H54 (cell line): ENCODE results near the gene RNF167.

Source experiments
- DNase-seq: peaks from one replicate; pipeline ENCODE4 v3.0.0; 2011; ENCODE audit warnings: low spot score, mixed read lengths; ENCODE audit not compliant: insufficient read length
- FAIRE-seq: peaks from 3 replicates; lab custom pipeline; 2011; peaks lifted over from hg19 to GRCh38; lab: Jason Lieb, UNC
- POLR2A ChIP-seq: IDR thresholded peaks from 2 replicates; pipeline ENCODE4 v1.6.1; 2011; ENCODE audit warnings: low read depth, mild to moderate bottlenecking, low read length

RNF167 gene

GRCh38 chr17:4967539-4968485, 27.7 kb downstream of the RNF167 start, which contains the start of gene SPAG7:
Gene SPAG7, minus strand, starts transcription at chr17:4967817. Its CDS starts 13 bp downstream, at chr17:4967804.
- no peak for FAIRE-seq
- DNase-seq, result peak; percentile 82
- peak; percentile 40; the same call in 1 of the 2 replicates for TF ChIP-seq POLR2A

GRCh38 chr17:4968486-4969046, 28.5 kb downstream of the RNF167 start:
- FAIRE-seq (no peak), DNase-seq (no peak)

DNA sequence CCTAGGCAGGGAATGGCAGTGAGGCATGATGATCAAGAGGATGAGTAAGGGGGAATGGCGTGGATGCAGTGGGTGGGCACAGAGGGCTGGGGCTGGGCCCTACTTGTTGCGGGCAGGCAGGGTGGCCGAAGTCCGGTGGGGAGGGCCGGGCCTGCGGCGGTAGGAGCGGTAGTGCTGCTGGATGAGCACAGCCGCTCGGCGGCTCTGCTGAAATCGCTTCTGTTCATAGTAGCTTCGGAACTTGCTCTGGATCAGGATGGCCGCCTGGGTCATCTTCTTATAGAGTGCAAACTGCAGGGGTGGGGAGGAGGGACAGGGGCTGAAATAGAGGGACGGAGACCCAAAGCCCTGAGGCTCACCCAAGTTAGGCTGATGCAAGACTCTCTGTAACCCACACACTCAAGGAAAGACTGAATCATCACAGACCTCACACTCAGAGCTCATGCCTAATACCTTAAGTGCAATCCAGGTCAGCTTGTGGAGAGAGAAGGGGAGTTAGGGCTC, 29.0 kb downstream of the RNF167 start:
- FAIRE-seq, result no peak
- TF ChIP-seq POLR2A, result no peak
- no peak for DNase-seq

More at GRCh38 chr17:4968486-4969046, 28.5 kb downstream of the RNF167 start:
- no peak for TF ChIP-seq POLR2A

- no peak for FAIRE-seq
- DNase-seq, result no peak
- no peak for TF ChIP-seq POLR2A
Measured at GRCh38 chr17:4969551-4970173, 29.6 kb downstream of the RNF167 start.

DNA sequence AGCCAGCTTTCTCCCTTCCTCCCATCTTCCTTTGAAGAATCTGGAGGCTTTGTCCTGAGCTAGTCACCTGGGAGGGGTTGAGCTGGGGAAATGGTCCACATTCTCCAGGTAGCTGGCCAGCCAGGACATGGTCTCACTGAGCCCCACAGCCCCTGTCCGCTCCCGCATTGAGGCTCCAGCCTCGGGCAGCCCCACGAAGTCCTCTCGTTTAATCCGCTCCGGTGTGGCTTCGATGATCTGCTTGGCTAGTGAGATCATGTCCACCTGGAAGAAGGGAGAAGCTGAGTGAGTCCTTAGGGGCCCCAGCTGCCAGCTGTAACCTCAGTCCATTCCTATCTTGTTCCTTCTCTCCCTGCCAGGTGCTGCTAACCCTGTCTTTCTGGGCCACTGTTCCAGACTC, 30.2 kb downstream of the RNF167 start:
- DNase-seq (no peak), FAIRE-seq (no peak)
- no peak for TF ChIP-seq POLR2A

DNA sequence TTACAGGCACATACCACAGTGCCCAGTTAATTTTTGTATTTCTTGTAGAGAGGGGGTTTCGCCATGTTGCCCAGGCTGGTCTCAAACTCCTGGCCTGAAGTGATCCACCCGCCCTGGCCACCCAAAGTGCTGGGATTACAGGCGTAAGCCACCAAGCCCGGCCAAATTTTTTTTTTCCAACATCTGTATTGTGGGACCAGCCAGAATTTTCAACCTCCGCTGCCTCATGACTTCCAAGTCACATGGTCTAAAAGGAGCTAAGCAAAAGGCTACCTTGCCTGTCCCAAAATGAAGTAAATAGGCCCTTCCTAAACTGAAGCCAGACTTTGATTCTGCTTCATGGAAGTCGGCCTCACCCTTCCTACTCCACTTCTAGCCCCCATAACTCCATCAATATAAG, 31.8 kb downstream of the RNF167 start:
- no peak for DNase-seq
- no peak for FAIRE-seq
- no peak for TF ChIP-seq POLR2A

DNA sequence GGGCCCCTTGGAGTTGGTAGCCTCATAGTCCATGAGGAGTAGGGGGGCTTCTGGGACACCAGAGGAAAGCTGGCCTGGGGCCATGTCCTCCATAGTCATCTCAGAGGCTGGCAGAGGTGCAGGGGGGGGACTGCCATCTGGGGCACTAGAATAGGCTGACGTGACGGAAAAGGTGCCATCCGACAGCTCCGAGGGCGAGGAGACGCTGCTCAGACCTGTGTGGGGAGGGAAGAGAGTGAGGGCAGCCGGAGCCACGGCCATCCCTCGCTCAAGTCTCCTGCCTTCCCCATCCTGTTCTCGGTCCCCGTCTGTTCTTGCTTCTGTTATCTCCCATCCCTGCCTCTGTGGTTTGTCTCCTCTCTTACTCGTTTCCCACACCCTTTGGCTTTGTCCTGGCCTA, 32.3 kb downstream of the RNF167 start:
- TF ChIP-seq POLR2A, result no peak
- FAIRE-seq, result no peak
- no peak for DNase-seq

DNA sequence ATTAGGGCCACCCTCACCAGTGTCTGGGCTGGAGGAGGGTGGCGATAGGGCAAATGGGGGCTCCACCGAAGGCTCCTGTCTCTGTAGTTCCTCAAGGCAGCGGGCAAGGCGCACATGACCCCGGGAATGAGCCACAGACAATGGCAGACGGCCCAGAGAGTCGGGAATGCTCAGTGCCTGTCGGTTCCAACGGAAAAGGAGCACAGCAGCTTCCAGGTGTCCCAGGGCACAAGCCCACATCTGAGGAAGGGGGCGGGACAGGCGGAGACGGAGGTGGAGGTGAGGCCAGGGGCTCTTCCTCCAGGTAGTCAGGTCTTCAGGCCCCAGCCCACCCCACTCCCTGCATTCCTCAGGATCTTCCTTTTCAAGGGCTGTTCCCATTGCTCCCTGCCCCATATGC, 32.7 kb downstream of the RNF167 start:
- FAIRE-seq (no peak), DNase-seq (no peak)
- TF ChIP-seq POLR2A, result no peak

GRCh38 chr17:4973256-4974114, 33.4 kb downstream of the RNF167 start:
- no peak for FAIRE-seq
- TF ChIP-seq POLR2A, result no peak

DNA sequence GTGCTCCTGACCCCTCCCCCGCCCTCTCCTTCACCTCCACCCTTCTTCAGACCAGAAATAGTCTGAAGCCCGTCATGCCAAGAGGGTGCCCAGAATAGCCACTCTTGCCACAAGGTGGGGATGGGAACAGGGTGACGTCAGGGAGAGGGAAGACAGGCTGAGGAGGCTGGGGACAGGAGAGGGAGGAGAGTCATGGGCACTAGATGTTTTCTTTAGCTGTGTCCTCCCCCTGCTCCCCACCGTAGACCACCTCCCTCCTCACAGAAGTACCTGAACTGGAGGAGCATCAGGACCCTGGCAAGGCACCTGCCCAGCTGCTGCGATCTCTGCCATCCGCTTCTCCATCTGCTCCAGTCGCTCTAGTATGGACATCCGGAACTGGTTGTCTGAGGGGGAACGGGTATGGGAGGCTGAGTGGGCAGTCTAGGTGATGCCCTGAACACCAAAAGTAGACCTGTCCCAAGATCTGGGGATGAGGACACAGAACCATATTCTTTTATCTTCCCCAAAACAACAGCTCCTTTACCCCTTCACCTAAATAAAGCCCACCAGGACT, 34.1 kb downstream of the RNF167 start:
- DNase-seq (no peak), FAIRE-seq (no peak)

More at GRCh38 chr17:4973256-4974114, 33.4 kb downstream of the RNF167 start:
- DNase-seq, result no peak

DNA sequence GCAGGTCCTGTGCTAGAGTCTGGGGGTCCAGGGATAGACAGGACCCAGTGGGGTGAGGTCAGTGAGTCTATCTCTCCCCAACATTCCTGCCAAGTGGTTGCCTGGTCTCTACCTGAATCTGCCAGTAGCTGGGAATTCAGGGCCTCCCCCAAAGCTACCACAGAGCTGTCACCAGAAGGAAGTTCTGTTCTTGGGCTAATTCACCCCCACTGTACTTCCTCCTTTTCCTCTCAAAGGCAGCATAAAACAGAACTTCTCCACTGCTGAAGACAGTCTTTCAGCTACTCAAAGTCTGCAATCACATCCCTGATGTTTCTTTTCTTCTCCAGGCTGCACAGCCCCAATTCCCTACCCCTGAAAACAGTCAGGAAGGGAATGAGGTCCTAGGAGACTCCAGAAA, 38.7 kb downstream of the RNF167 start:
- no peak for TF ChIP-seq POLR2A
- no peak for DNase-seq

More for the DNA sequence above, 34.1 kb downstream of the RNF167 start:
- TF ChIP-seq POLR2A, result no peak

DNA sequence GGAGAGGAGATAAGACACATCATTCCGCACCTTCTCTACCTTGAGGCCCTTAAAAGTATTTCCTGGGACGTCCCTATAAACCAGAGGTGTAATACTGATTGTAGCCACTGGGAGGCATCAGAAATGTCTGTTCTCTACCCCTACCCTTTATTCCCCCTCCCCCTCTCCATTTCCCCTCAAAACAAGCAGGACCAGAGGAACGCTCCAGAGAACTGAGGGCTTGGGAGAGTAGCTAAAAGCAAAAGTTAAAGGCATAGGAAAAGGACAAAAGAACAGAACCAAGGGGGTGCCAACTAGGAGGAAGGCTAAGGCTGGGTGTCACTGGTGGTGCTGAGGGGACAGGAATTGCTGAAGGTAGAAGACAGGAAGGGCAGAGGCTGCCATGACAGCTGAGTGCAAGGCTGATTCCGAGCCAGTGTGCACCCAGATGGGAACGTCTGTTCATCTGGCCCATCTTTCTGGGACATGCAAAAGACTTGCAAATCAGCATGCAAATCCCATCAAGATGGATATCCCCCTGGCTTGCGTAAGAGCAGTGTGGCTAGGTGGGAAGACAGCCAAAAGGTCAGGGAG, 40.7 kb downstream of the RNF167 start:
- DNase-seq, result no peak
- TF ChIP-seq POLR2A, result no peak
- FAIRE-seq, result no peak

More for the DNA sequence above, 38.7 kb downstream of the RNF167 start:
- FAIRE-seq, result no peak
